ENCODE results near the gene PTGES2. TPM values are rescaled to one million over a fixed set of nuclear protein-coding genes. Genes with fewer than 3 reads are reported as not detected.
"Not testable (repeated sequence)": the region's sequence is repeated elsewhere in the genome, so short reads cannot be mapped to it uniquely, and the experiment has no call there.

The PTGES2 gene
- total RNA-seq, 1 donor from 2014 or later = 129 TPM

- no peak for DNase-seq (ENCODE audit: low read depth, low spot score)
Measured at GRCh38 chr9:128136816-128137793, 9.6 kb upstream of the PTGES2 start.

GRCh38 chr9:128135561-128135960, 8.0 kb upstream of the PTGES2 start:
- not testable (repeated sequence) for DNase-seq (ENCODE audit: low read depth, low spot score)

GRCh38 chr9:128132139-128132538, 4.6 kb upstream of the PTGES2 start:
- not testable (repeated sequence) for DNase-seq (ENCODE audit: low read depth, low spot score)

GRCh38 chr9:128131346-128131745, 3.8 kb upstream of the PTGES2 start:
- not testable (repeated sequence) for DNase-seq (ENCODE audit: low read depth, low spot score)

GRCh38 chr9:128130651-128131050, 3.1 kb upstream of the PTGES2 start:
- not testable (repeated sequence) for DNase-seq (ENCODE audit: low read depth, low spot score)

- DNase-seq (ENCODE audit: low read depth, low spot score) = not testable (repeated sequence)
Measured at GRCh38 chr9:128129976-128130590, 2.6 kb upstream of the PTGES2 start.

GRCh38 chr9:128128836-128129590, 1.5 kb upstream of the PTGES2 start:
- DNase-seq (ENCODE audit: low read depth, low spot score) = no peak

- peak; percentile 49 for DNase-seq (ENCODE audit: low read depth, low spot score)
Measured at GRCh38 chr9:128127990-128128835, 684 bp upstream of the PTGES2 start.

- no peak for DNase-seq (ENCODE audit: low read depth, low spot score)
Measured at GRCh38 chr9:128125580-128126354, 1.8 kb downstream of the PTGES2 start.

- no peak for DNase-seq (ENCODE audit: low read depth, low spot score)
Measured at GRCh38 chr9:128124873-128125579, 2.5 kb downstream of the PTGES2 start.

GRCh38 chr9:128124451-128124850, 3.1 kb downstream of the PTGES2 start:
- no peak for DNase-seq (ENCODE audit: low read depth, low spot score)

GRCh38 chr9:128123451-128124080, 4.0 kb downstream of the PTGES2 start:
- no peak for DNase-seq (ENCODE audit: low read depth, low spot score)

- no peak for DNase-seq (ENCODE audit: low read depth, low spot score)
Measured at GRCh38 chr9:128122809-128123175, 4.7 kb downstream of the PTGES2 start.

GRCh38 chr9:128121924-128122808, 5.4 kb downstream of the PTGES2 start:
- no peak for DNase-seq (ENCODE audit: low read depth, low spot score)

GRCh38 chr9:128121466-128121810, 6.1 kb downstream of the PTGES2 start:
- DNase-seq (ENCODE audit: low read depth, low spot score) = no peak

GRCh38 chr9:128120741-128121465, 6.6 kb downstream of the PTGES2 start:
- DNase-seq (ENCODE audit: low read depth, low spot score) = no peak

- DNase-seq (ENCODE audit: low read depth, low spot score) = no peak
Measured at GRCh38 chr9:128120061-128120740, 7.3 kb downstream of the PTGES2 start.

Data from pulmonary artery endothelial cell (primary cell).